ENCODE measurements around the gene MYOZ1.
"Not testable (repeated sequence)": the region's sequence is repeated elsewhere in the genome, so short reads cannot be mapped to it uniquely, and the experiment has no call there.

The MYOZ1 gene, protein sequence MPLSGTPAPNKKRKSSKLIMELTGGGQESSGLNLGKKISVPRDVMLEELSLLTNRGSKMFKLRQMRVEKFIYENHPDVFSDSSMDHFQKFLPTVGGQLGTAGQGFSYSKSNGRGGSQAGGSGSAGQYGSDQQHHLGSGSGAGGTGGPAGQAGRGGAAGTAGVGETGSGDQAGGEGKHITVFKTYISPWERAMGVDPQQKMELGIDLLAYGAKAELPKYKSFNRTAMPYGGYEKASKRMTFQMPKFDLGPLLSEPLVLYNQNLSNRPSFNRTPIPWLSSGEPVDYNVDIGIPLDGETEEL

DNA sequence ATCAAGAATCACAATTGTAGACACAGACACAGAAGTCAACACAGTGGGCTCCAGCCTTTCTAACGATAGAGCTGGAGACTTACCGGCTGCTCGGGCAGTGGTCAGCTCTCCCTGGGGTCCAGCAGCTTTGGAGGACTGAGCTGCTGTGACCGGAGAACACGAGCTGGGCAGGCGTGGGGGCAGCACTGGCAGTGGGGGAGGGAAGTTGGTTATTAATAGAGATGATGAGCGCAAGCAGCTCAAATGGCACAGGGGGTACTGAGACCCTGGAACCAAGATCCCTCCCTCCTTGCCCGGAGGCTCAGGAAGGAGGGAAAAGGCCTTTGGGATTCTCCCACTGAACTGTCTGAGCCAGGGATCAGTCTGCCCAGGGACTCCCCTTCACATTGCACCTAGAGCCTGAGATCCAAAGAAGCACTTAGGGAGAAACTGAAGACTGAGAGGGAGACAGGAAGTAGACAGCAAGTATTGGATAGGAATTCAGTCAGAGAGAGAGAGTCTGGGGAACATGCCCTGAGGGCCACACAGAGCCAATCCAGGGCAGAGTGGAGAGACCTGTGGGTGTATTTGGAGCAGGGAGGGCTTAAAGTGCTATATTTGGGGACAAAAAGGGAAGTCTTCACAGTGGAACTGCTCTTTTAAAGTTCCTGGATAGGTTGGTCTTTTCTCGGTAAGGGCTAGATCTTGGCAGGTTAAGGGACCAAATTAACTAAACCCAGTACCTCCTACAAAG, at the start of gene MYOZ1:
TSS of gene MYOZ1 (minus strand) at position 147 of the 733 bp plus-strand sequence. CDS start 1,457 bp downstream, outside the sequence.
- no peak for FAIRE-seq

DNA sequence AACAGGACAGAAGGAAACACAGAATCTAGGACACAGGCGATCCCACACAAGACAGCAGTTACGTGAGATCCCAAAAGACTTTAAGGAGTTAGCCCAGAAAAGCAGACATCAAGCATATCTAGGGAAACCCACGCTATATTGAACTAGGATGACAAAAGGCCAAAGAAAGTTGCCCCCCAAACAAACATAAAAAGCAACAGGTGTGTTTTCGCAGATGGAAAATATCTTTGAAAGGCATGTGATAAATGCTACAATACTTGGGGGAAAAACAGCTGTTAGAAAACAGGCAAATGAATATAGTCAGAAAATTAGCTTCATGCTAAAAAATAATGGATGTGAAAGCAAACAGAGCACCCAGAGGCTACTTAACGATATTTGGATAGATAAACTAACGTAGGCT, 49.5 kb upstream of the MYOZ1 start:
- FAIRE-seq, result not testable (repeated sequence)

DNA sequence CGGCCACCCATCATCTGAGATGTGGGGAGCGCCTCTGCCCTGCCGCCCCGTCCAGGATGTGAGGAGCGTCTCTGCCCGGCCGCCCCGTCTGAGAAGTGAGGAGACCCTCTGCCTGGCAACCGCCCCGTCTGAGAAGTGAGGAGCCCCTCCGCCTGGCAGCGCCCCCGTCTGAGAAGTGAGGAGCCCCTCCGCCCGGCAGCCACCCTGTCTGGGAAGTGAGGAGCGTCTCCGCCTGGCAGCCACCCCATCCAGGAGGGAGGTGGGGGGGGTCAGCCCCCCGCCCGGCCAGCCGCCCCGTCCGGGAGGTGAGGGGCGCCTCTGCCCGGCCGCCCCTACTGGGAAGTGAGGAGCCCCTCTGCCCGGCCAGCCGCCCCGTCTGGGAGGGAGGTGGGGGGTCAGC, 48.3 kb upstream of the MYOZ1 start:
- not testable (repeated sequence) for FAIRE-seq

DNA sequence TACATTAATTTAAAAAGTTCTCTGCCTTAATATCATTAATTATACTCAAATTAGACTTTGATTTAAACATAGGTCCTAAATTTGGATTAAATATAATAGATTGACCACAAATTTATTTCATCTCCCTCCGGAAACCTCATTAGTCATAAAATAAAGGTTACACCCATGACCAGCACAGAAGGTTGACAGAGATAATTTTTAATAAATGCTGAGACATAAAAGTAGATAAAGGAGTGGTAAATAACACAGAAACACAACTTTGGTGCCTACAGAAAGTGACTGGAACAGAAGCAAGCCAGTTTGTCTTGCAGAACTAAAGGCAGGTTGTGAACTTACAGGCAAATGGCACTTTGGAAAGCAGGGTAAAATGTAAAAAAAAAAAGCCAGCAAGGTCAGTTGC, 46.4 kb upstream of the MYOZ1 start:
- not testable (repeated sequence) for FAIRE-seq

DNA sequence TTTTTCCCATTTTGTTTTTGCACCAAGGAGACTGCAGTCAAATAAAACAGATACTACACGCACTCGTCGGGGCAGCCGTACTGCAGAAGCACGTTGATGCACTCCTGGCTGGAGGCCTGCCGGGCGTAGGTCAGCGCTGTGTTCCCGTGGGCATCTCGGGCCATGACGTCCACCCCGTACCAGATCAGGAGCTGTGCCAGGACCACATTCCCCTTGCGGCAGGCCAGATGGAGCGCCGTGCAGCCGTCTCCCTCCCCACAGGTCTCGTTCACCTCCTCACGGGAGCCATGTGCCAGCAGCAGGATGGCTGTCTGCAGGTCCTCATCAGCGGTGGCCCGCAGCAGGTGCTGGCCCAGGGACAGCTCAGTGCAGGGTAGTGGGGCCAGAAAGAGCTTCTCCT, 33.3 kb upstream of the MYOZ1 start:
- not testable (repeated sequence) for FAIRE-seq

DNA sequence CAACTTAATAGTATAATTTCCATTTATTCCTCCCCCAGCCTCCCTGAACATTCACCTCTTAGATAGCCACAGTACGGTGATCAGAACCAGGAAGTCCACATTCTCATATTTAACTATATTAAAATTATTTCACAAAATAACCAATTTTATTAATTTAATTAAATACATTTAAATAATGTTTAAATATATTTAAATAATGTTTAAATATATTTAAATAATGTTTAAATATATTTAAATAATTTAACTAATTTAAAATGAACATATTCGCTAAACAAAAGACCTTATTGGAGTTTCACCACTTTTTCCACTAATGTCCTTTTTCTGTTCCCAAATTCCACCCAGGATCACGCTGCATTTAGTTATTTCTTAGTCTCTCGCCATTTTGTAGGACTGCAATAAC, 27.1 kb upstream of the MYOZ1 start:
- FAIRE-seq, result not testable (repeated sequence)

DNA sequence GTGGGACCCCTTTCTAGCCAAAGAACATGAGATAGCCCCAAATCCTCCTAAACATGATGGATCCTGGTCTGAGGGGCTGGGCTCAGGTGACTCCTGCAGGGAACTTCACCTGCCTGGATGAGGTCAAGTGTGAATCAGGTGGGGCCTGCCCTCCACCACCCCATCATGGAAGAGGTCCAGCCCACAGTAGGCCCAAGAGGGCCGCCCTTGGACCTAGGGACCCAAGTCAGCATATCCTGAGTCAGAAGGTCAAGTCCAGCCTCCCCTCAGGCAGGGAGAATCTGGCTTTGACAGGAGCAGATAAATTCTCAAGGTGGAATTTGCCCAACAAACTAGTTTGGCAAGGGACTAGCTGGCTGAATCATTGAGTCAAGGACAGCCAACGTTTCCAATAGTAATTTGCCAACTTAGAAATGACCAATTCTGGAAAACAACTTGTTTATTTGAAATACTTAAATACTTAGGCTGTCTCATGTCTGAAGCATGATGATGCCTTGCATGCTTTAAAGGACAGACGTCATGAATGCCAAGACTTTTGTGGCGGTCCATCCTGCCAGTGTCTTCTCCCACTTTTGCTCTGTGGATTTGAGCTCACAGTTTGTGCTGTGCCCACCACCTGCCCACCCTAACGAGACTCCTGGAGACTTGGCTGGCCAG, 25.0 kb upstream of the MYOZ1 start:
- not testable (repeated sequence) for FAIRE-seq

DNA sequence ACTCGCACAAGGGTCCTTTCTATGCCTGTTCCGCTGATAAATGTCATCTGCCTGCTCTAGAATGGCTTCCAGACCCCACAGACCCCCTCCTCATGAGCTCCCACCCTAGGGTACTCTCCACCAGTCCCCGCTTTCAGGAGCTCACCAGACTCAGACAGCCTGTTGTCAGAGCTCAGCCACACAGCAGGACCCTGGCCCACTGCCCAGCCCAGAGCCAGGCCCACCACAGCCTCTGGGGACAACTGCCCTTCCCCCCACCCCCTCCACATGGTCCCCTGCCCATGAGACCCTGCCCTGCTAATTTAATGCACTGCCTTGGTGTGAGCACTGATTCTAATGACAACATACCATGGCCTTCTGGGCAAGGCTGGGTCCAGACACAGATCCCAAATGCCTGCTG, 24.3 kb upstream of the MYOZ1 start:
- not testable (repeated sequence) for FAIRE-seq

DNA sequence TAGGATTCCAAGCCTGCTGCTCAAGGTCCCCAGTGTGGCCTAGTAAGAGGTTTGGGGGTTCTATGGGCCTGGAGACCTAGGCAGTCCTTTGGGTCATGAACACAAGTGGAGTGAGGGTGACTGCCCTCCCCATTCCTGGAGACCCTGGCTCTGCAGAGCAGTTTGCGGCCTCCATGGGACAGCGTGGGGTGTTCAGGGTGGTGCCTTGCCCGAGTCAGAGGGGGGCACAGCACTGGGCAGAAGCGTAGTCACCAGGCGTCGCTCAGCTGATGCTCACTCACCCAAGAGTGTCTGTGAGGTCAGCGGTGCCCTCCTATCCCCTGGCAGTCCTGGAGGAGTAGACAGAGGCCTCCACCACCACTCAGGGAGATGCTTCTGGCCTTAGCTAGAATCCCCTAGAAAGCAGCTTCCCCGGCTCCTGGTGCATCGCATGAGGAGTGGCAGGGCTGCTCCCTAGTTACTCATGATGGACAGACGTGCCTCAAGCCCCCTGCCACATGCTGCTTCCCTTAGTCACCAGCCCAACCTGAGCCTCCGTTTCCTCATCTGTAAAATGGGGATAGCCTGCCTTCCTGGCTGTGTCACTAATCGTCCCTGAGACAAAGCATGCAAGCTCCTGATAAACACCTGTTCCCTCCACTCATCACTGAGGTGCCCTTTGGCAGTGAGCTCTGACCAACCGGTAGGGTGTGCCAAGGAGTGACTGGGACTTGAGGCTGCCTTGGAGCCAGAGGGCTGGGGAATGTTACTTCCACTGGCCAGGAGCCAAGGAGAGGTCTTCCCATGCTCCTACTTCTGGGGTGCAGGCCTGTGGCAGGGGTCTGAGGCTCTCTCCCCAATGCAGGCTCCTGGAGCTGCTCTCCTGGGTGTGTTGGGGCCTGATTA, 23.1 kb upstream of the MYOZ1 start:
- FAIRE-seq, result not testable (repeated sequence)

DNA sequence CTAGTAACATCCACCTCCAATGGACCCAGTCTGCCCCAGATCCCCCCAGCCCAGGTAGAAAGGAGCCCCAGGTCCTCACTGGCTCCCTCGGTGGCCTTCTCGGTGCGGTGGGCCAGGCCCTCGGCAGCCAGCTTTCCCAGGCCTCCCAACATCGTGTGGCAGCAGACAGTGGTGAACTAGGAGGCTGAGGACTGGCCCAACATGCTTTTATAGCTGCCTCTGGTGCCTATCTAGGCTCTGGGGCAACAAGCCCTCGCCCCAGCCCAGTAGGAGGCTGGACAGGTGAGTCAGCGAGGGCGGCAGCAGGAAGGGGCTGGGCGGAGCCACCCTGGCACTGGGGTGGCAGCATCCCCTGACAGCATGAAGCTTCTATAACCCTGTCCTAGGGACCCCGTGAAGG, 22.3 kb upstream of the MYOZ1 start:
- not testable (repeated sequence) for FAIRE-seq

DNA sequence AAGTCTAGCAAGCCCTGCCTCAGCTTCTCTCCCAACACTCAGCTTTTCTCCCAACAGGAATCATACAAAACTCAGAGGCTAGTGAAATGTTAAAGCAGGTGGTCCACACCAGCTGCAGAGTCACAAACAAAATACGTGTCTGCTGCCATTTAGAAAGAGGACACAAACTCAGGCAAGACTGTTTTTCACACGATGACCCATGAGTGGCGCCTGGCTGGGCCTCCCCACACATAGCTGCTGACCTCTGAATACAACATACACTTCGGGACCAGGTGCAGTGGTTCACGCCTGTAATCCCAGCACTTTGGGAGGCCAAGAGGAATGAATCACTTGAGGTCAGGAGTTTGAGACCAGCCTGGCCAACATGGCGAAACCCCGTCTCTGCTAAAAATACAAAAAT, 21.4 kb upstream of the MYOZ1 start:
- FAIRE-seq, result not testable (repeated sequence)

DNA sequence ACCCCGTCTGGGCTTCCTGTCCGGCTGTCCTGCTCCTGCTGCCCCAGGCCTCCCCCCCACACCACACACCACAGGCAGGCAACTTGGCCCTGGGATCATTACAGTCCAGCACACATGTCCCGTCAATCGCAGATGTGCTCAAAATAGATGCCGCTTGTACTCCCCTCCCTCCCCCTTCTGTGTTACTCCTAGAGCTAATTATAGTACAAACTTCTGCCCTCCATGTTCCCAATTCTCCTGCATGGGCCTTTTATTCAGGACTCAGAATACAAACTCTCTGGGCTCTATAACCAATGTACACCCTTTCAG, 14.7 kb upstream of the MYOZ1 start, which contains the start of gene SYNPO2L:
TSS of gene SYNPO2L (minus strand) at position 40 of the 309 bp plus-strand sequence. CDS start 107 bp downstream, outside the sequence.
- no peak for FAIRE-seq

DNA sequence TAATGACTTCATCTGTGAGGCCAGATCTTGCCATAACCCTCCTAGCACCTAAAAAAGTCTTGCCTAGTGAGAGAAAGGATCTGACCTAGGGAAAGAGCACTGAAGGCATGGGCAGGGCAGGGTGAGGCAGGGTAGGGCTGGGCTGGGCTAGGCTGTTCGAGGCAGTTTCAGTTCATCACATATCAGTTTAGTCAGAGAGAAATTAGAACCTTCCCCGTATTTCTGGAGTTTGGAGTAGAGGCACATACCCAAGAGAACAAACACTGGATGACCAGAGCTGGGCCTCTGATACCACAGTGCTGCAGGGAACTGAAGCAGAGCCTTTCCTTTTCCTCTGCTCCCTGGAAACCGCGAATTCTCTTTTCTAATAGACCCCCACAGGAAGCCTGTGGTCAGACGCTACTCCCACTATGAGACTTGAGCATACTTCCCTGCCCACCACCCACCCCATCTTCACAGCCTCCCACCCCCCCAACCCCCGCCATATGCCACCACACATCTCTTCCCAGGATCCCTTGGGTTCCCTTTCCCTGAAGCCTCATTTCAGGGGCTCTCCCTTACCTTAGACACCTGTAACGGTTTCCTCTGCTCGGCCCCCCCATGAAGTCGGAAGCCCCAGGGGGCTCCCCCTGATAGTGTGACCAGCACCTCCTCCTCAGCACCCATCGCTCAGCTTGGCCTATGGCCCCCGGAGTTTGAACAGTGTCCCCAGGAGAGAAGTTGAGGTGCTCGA, 14.1 kb upstream of the MYOZ1 start:
- FAIRE-seq, result no peak

DNA sequence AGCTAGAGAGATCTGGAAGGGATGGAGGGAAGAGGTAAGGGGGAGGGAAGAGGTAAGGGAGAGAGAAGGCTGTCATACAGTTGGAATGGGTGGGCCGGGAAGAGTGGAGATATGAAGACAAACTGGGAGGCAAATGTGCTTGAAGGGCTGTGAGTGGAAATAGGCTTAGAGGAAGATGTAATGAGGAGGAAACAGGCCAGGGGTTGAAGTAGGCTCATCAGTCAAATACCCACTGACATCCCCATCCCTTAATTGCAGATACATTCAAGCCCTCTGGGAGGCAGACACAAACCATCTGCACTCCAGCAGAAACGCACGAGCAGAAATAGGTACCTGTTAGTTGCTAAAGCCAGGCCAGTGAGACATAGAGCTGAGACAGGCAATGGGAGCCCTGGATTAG, 12.4 kb upstream of the MYOZ1 start:
- no peak for FAIRE-seq

DNA sequence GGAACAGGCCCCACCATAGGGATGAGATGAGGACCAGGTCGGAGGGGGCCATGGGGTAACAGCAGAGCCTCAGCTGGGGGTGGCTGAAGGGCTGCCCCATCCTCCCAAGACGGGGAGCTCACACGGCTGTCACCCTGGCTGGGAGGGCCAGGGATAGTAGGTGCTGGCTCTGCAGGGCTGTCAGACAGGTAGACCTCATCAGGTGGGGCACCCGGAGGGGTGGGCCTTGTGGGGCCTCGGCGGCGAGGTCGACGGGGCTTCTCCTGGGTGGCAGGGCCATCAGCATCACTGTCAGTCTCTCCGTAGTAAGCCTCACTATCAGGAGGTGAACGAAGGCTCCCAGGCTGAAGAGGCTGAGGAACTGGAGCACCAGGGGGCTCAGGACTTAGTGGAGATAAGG, 11.9 kb upstream of the MYOZ1 start:
- no peak for FAIRE-seq

DNA sequence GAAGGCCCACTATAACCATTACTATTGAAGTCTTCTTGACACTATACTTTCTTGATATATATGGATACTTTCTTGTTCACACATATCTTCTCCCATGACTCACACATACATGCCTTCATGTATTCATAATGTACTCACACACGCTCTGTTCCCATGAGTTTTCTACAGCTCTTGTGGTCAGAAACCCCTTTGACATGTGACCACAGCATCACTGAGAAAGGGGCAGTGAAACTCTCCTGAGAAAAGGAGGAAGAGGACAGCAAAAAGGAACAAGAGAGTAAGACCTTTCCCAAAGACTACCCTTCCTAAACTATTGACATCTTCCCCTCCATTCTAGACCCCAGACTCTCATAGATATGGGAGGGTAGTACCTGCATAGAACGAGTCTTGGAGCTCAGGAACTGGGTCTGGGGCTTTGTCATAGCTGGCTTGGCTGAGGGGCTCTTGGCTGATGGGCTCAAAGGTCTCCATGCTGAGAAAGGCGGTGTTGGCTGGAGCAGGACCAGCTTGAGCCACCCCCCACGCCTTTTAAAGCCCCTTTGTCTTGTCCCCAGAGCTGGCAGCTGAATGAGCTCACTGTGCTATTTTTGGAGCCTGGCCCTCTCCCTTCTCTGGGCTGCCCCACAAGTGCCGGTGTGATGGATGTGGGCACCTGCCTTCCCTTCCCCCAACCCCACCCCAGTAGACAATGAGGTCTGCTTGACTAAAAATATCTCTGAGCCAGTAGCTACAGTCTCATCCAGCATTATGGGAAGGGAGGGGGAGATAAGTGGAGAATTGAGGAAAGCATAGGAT, 9.5 kb upstream of the MYOZ1 start:
- no peak for FAIRE-seq

DNA sequence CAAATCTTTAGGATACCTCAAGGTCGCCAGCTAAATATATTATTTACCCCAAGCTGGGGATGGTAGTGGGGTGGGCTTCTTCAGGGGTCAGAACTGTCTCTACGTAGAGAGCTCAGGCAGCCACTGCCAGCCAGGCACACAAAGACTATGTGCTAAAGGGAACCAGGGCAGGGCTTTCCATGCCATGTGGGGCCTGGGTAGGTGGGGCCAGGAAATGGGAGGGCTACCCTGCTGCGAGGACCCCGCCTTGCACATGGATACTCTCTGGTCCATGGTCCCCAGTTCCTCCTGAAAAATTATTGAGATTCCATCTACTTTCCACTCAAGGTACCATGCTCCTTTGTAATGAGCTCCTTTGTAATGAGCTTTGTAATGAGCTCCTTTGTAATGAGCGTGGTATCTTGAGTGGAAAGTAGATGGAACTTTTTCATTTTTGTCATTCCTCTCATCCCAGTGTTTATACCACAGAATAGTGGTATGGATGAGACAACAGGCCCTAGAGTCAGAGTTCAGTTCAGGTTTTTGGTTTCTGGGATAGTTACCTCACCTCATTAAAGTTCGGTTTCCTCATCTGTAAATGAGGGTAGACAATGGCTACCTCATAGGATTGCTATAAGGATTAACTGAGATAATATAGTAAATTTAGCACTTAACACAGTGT, 8.7 kb upstream of the MYOZ1 start:
- no peak for FAIRE-seq

DNA sequence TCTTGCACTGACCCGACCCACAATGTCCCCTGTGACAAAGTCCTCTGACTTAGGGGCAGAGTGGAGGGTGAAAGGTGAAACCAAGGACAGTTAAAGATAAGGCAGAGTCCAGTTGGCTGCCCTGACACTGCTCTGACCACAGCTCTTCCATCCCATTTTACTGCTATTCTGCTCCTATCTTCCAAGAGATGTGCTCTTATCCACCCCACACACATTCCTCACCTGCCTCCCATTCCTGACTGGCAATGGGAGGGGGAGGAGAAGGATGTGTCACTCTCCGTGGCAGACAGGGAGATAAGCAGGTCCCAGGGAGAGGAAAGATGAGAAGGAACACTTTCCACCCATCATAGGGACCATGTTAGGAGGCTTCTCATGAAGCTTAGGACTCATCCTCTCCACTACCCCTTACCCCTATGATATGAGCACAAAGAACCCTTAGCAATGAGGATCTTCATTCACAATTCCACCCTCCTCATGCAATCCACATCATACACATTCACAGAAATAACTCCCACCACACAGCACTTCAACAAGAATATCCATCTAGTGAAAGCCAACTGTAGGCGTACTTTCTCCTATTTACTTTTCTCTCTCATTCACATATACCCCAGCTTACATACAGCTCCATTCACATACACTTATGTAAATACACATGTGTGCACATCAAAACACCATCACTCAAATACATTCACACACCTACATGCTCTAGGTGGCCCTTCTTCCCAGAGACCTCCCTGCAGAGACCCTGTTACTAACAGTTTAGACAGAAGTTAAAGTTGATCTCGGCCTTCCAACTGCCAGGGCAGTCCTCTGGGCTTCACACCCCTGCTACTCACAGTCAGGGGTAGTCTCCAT, 7.9 kb upstream of the MYOZ1 start:
- FAIRE-seq, result no peak

DNA sequence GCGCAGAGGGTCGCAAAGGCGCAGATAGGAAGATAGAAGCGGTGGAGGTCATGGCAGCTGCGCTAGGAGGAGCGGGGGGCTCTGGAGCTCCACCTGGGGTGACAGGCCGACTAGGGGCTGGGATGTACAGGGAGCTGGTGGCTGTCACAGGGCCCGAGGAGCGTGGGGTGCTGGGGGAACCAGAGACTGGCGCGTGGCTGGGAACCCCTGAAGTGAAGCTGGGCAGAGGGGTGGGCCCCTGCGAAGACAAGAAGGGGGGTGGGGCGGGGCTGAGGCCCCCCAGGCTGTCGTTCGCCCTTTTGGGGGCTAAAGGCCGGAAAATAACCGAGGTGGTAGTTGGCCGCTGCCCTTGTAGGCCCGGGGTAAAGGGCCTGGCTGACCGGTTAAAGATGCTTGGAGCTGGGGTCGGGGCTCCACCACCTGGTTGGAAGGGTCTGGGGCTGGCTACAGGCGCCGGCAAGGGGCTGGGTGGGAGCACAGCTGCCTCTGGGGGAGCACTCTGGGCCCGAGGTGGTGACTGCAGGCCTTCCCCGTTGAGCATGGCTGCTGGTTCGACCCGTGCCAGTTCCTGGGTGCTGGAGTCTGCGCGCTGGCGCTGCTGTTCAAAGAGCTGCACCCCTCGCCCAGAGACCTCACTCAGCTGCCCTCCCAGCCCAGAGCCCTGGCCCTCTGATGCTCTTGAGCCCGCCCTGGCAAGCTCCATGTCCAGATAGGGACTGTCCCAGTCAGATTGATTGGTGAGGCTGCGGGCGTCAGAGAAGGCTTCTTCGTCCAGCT, 6.8 kb upstream of the MYOZ1 start:
- no peak for FAIRE-seq

Data from endometrium (tissue), 2 donors.